HepG2 (cell line): Measurements from ENCODE around the gene PDGFB. TPM values are rescaled to one million over a fixed set of nuclear protein-coding genes. Genes with fewer than 3 reads are reported as not detected.

Experiments used
- ARNT2 ChIP-seq: sonication (generic); formaldehyde crosslinking; IDR thresholded peaks from 2 replicates; pipeline ENCODE4 v1.8.0; 2022; ENCODE audit warnings: mild to moderate bottlenecking, low read depth, missing genetic modification reagents, moderate library complexity
- MAFG ChIP-seq: sonication (generic); formaldehyde crosslinking; IDR thresholded peaks from 2 replicates; pipeline ENCODE4 v1.5.1; 2020; ENCODE audit warnings: mild to moderate bottlenecking, missing genetic modification reagents
- PHF21A ChIP-seq: sonication (generic); formaldehyde crosslinking; IDR thresholded peaks from 2 replicates; pipeline ENCODE4 v1.5.0; 2020; ENCODE audit warnings: mild to moderate bottlenecking, missing genetic modification reagents
- TFDP2 ChIP-seq: sonication (generic); formaldehyde crosslinking; IDR thresholded peaks from 2 replicates; pipeline ENCODE4 v1.4.0; 2020; ENCODE audit warnings: missing genetic modification reagents
- polyA plus RNA-seq, 8 experiments: library from polyadenylated mRNA; depleted of rRNA in 3 of 8; stranded (reverse) in 7 of 8; unstranded in 1 of 8; fragments of >200 nt; fragmentation: Illumina TruSeq in 4 of 8; extraction: Trizol in 4 of 8; gene quantifications; 2 replicates each; pipeline versions ENCODE4 v1.2.1 to v1.2.3, GENCODE V29; 2011 to 2016; ENCODE audit warnings: low read depth in 4 of 8, missing spikeins in 1 of 8, mixed read lengths in 1 of 8; ENCODE audit not compliant: insufficient read depth in 1 of 8
- total RNA-seq, 5 experiments: library from RNA; depleted of rRNA; stranded (reverse); fragments of >200 nt; fragmentation: Illumina TruSeq; extraction: Trizol; gene quantifications; 2 replicates each; pipeline ENCODE4 v1.2.3, GENCODE V29; 2016; ENCODE audit warnings: low read depth in 1 of 5
- TF ChIP-seq, protein P1 (sequence below): fragments of 450-650 bp; IDR thresholded peaks from 2 replicates; pipeline ENCODE4 v1.6.1; 2017
- TF ChIP-seq, protein P2 (sequence below): IDR thresholded peaks from 2 replicates; pipeline ENCODE4 v1.6.1; 2016
- TF ChIP-seq, protein P3 (sequence below), 2 experiments: fragments of 450-650 bp in 1 of 2; sonication (generic) in 1 of 2; formaldehyde crosslinking in 1 of 2; IDR thresholded peaks; 2 replicates each; pipeline versions ENCODE4 v1.6.1 to v1.8.0; 2016 to 2022; ENCODE audit warnings: antibody characterized with exemption in 1 of 2, mild to moderate bottlenecking in 1 of 2, missing genetic modification reagents in 1 of 2
- TF ChIP-seq, protein P4 (sequence below): sonication (generic); formaldehyde crosslinking; IDR thresholded peaks from 2 replicates; pipeline ENCODE4 v1.5.1; 2020; ENCODE audit warnings: missing genetic modification reagents, mild to moderate bottlenecking, borderline replicate concordance

PDGFB gene
- total and polyA plus RNA-seq, 2 of the 13 experiments (the other 11 are each of a cell fraction or from before 2014, with no cell fraction given) = 1.4 to 10.1 TPM

DNA sequence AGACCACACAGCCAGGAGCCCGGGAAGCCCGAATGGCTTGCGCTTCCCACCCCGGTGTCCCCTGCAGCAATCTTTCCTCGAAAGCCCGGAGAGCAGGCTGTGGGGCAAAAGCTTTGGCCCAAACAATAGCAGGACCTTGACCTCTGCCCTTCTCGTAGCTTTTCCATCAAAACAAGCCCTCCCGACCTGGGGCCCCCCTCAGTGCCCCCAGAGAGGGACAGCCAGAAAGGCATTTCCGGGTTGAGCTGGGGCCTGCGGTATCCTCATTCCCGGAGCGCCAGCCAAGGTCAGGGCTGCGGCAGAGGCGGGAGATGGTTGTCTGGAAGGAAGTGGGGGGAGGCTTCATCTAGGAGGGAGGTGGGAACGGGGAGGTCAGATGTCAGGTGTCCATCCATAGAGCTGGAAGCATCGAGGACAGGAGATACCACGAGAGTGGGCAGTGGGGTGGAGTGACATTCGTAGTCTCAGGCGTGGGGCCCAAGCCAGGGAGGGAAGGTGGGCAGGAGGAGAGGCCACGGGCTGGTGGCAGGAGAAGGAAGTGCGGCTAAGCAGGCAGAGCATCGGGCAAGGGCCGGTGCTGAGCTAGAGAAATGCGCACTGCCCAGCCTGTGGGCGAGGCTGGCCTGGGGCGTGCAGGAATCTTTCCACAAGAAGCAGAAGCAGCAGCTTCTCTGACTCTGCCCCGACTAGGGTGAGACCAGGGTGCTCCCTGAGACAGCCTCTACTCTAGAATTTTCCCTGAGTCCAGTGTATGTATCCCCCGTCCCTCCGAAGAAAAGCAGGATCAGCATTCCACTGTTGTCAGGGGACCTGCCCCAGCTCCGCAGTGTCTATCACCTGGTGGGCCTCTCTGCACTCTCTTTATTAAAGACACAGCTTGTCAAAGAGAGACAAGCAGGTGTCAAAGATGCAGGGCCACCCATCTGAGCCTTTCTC lies 14.3 kb downstream of the PDGFB start (continued):
- TF ChIP-seq, protein P1, sequence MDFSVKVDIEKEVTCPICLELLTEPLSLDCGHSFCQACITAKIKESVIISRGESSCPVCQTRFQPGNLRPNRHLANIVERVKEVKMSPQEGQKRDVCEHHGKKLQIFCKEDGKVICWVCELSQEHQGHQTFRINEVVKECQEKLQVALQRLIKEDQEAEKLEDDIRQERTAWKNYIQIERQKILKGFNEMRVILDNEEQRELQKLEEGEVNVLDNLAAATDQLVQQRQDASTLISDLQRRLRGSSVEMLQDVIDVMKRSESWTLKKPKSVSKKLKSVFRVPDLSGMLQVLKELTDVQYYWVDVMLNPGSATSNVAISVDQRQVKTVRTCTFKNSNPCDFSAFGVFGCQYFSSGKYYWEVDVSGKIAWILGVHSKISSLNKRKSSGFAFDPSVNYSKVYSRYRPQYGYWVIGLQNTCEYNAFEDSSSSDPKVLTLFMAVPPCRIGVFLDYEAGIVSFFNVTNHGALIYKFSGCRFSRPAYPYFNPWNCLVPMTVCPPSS = no peak
- TF ChIP-seq, protein P2, sequence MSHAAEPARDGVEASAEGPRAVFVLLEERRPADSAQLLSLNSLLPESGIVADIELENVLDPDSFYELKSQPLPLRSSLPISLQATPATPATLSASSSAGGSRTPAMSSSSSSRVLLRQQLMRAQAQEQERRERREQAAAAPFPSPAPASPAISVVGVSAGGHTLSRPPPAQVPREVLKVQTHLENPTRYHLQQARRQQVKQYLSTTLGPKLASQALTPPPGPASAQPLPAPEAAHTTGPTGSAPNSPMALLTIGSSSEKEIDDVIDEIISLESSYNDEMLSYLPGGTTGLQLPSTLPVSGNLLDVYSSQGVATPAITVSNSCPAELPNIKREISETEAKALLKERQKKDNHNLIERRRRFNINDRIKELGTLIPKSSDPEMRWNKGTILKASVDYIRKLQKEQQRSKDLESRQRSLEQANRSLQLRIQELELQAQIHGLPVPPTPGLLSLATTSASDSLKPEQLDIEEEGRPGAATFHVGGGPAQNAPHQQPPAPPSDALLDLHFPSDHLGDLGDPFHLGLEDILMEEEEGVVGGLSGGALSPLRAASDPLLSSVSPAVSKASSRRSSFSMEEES (CRISPR knock-in tag) = peak; percentile 69
- TF ChIP-seq PHF21A (CRISPR knock-in tag) = peak; percentile 97
- TF ChIP-seq, protein P3, sequence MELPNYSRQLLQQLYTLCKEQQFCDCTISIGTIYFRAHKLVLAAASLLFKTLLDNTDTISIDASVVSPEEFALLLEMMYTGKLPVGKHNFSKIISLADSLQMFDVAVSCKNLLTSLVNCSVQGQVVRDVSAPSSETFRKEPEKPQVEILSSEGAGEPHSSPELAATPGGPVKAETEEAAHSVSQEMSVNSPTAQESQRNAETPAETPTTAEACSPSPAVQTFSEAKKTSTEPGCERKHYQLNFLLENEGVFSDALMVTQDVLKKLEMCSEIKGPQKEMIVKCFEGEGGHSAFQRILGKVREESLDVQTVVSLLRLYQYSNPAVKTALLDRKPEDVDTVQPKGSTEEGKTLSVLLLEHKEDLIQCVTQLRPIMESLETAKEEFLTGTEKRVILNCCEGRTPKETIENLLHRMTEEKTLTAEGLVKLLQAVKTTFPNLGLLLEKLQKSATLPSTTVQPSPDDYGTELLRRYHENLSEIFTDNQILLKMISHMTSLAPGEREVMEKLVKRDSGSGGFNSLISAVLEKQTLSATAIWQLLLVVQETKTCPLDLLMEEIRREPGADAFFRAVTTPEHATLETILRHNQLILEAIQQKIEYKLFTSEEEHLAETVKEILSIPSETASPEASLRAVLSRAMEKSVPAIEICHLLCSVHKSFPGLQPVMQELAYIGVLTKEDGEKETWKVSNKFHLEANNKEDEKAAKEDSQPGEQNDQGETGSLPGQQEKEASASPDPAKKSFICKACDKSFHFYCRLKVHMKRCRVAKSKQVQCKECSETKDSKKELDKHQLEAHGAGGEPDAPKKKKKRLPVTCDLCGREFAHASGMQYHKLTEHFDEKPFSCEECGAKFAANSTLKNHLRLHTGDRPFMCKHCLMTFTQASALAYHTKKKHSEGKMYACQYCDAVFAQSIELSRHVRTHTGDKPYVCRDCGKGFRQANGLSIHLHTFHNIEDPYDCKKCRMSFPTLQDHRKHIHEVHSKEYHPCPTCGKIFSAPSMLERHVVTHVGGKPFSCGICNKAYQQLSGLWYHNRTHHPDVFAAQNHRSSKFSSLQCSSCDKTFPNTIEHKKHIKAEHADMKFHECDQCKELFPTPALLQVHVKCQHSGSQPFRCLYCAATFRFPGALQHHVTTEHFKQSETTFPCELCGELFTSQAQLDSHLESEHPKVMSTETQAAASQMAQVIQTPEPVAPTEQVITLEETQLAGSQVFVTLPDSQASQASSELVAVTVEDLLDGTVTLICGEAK (IDR thresholded peaks at IDR 0.05) = no peak
- TF ChIP-seq, protein P3 (CRISPR knock-in tag; IDR thresholded peaks at IDR 0.05) = peak; percentile 76; the same call in 1 of the 2 replicates
- TF ChIP-seq MAFG (CRISPR knock-in tag) = no peak
- peak; percentile 76 for TF ChIP-seq ARNT2
- TF ChIP-seq TFDP2 = peak; percentile 42; the same call in 1 of the 2 replicates
- TF ChIP-seq, protein P4, sequence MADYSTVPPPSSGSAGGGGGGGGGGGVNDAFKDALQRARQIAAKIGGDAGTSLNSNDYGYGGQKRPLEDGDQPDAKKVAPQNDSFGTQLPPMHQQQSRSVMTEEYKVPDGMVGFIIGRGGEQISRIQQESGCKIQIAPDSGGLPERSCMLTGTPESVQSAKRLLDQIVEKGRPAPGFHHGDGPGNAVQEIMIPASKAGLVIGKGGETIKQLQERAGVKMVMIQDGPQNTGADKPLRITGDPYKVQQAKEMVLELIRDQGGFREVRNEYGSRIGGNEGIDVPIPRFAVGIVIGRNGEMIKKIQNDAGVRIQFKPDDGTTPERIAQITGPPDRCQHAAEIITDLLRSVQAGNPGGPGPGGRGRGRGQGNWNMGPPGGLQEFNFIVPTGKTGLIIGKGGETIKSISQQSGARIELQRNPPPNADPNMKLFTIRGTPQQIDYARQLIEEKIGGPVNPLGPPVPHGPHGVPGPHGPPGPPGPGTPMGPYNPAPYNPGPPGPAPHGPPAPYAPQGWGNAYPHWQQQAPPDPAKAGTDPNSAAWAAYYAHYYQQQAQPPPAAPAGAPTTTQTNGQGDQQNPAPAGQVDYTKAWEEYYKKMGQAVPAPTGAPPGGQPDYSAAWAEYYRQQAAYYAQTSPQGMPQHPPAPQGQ (CRISPR knock-in tag) = no peak
